Muscle layer of colon (tissue), 2 donors: Measurements from ENCODE around the gene GNAQ.

Experiments
- H3K27ac ChIP-seq: one replicate; pipeline ENCODE4 v1.7.0; 2013; ENCODE audit warnings: low read depth, mild to moderate bottlenecking, low read length, moderate library complexity
- H3K27me3 ChIP-seq, 2 donors: one replicate each; pipeline ENCODE4 v1.7.0; 2013; ENCODE audit warnings: low read length in 2 of 2, mild to moderate bottlenecking in 2 of 2; ENCODE audit not compliant: insufficient read depth in 2 of 2, control insufficient read depth in 1 of 2
- H3K36me3 ChIP-seq: one replicate; pipeline ENCODE4 v1.7.0; 2013; ENCODE audit warnings: mild to moderate bottlenecking, low read length; ENCODE audit not compliant: insufficient read depth
- H3K4me1 ChIP-seq: one replicate; pipeline ENCODE4 v1.7.0; 2013; ENCODE audit warnings: mild to moderate bottlenecking, low read length; ENCODE audit not compliant: insufficient read depth
- H3K4me3 ChIP-seq, 2 donors: one replicate each; pipeline ENCODE4 v1.7.0; 2013; ENCODE audit warnings: low read length in 2 of 2, low read depth in 1 of 2, mild to moderate bottlenecking in 1 of 2, moderate library complexity in 1 of 2
- H3K9ac ChIP-seq: one replicate; pipeline ENCODE4 v1.7.0; 2013; ENCODE audit warnings: low read length
- H3K9me3 ChIP-seq: one replicate; pipeline ENCODE4 v1.7.0; 2013; ENCODE audit warnings: mild to moderate bottlenecking, low read length
- donor health status: abdominal sarcoma.
- donor health status: Adenocarcinoma of cecum.

The GNAQ gene

DNA sequence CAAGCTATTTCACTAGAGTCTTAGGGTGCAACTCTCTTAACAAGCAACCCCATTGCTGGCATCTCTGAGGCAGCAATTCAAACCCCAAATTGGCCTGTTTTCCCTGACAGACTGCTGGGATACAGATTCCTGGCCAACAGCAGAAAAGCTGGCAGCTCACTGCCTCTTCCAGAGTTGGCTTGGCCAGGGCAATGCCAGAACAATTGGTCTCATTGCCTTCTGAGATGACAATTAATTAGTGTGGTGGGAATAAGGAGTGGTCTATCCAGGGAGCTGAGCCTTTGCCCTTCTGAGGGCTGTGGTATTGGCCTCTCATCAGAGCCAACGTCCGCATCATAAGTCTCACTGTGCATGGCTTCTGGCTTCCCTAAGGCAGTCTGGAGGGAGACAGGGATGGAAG lies 183.2 kb downstream of the GNAQ start:
- H3K36me3 ChIP-seq, result no peaks in the 10 kb centered on the region
- H3K27me3 ChIP-seq, result no peaks in the 10 kb centered on the region
- H3K27ac ChIP-seq, result no peak overlapping the region
- H3K4me1 ChIP-seq, result peaks cover 37% of the 10 kb centered on the region
- no peak overlapping the region for H3K4me3 ChIP-seq
- no peak overlapping the region for H3K9ac ChIP-seq
- no peaks in the 10 kb centered on the region for H3K9me3 ChIP-seq

DNA sequence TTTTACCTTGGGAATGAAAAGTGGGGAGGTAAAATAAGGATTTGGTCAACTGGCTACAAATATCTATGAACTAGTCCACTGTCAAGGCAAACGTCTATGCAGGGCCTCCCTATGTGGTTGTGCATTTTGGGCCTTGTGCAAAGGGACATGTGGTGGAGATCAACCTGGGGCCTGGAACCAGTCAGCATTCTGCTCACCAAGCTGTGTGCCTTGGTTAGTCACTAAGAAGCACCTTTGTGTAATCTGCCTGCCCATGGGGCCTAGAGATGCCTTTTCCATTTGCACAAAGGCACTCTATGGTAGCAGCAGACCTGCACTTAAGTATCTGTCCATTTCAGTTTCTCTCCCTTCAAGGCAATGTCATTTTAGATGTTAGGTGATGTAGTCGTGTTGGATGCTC lies 184.0 kb downstream of the GNAQ start:
- Histone ChIP-seq H3K9me3 (no peaks in the 10 kb centered on the region), H3K27me3 (no peaks in the 10 kb centered on the region), H3K4me1 (peaks cover 37% of the 10 kb centered on the region), H3K36me3 (no peaks in the 10 kb centered on the region), H3K9ac (no peak overlapping the region), H3K4me3 (no peak overlapping the region), H3K27ac (no peak overlapping the region)

DNA sequence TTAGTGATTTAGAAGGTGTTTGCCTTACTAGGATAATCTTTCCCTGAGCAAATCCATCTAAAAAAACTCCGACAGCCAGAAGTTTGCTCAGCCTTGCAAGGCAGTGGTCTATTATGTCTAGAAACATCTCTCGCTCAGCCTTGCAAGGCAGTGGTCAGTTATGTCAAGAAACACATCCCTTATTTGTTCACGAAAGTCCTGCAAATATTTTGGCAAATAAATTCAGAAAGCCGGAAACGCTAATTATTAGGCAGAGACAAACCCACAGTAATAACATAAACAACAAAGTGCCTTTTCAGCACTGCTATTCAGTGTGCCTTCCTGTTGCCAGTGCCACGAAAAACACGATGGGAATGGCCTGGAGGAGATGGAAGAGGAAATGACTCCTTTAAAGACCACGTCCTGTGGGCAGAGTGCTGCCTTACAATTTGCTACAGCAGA lies 184.5 kb downstream of the GNAQ start:
- Histone ChIP-seq H3K27ac (no peak overlapping the region), H3K36me3 (no peaks in the 10 kb centered on the region), H3K4me3 (no peak overlapping the region), H3K9ac (no peak overlapping the region), H3K4me1 (peaks cover 34% of the 10 kb centered on the region), H3K9me3 (no peaks in the 10 kb centered on the region), H3K27me3 (no peaks in the 10 kb centered on the region)

GRCh38 chr9:77844415-77844814 lies 187.2 kb downstream of the GNAQ start:
- Histone ChIP-seq H3K4me1 (peaks cover 42% of the 10 kb centered on the region), H3K27ac (no peak overlapping the region), H3K27me3 (no peaks in the 10 kb centered on the region), H3K9ac (no peak overlapping the region), H3K9me3 (no peaks in the 10 kb centered on the region), H3K36me3 (no peaks in the 10 kb centered on the region), H3K4me3 (no peak overlapping the region)

GRCh38 chr9:77843871-77844155 lies 187.8 kb downstream of the GNAQ start:
- H3K27me3 ChIP-seq, result no peaks in the 10 kb centered on the region
- H3K4me1 ChIP-seq, result peaks cover 41% of the 10 kb centered on the region
- no peaks in the 10 kb centered on the region for H3K36me3 ChIP-seq
- no peak overlapping the region for H3K27ac ChIP-seq
- no peak overlapping the region for H3K9ac ChIP-seq
- H3K4me3 ChIP-seq, result no peak overlapping the region
- no peaks in the 10 kb centered on the region for H3K9me3 ChIP-seq

DNA sequence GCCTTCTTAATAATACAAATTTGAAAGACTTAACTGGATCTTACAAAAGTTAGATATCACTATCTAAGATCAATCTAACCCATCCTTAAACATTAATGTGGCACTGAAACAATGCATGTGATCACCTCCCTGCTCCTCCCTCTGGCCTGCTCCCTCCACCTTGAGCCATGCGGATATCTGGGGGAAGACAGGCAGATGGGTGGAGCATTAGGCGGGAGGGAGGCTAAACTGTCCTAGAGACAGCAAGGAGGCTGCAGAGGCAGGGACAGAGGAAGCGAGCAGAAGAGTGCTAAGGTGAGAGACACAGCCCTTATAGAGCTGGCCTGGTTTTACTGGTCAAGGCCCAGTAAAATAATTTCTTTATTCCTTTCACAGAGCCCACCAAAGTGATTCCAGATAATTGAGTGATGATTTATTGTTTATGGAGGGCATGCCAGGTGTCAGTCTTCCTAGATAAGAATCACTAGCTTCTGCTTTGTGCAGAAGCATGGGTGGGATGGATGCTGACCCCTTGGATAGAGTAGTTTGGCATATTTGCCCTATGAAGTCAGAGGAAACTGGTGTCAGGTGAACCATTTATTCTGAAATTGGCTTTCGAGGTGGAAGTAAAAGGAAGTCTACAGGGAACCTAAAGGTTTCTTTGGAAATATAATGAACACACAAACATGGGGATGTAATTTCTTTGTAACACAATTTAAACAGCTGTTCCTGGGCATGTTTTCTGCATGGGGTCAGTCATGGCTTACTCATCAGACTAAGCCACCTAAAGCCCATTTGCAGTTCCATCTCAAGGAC lies 188.3 kb downstream of the GNAQ start:
- no peaks in the 10 kb centered on the region for H3K27me3 ChIP-seq
- H3K9ac ChIP-seq, result no peak overlapping the region
- H3K36me3 ChIP-seq, result no peaks in the 10 kb centered on the region
- no peak overlapping the region for H3K27ac ChIP-seq
- H3K9me3 ChIP-seq, result no peaks in the 10 kb centered on the region
- H3K4me1 ChIP-seq, result peaks cover 35% of the 10 kb centered on the region
- H3K4me3 ChIP-seq, result no peak overlapping the region

DNA sequence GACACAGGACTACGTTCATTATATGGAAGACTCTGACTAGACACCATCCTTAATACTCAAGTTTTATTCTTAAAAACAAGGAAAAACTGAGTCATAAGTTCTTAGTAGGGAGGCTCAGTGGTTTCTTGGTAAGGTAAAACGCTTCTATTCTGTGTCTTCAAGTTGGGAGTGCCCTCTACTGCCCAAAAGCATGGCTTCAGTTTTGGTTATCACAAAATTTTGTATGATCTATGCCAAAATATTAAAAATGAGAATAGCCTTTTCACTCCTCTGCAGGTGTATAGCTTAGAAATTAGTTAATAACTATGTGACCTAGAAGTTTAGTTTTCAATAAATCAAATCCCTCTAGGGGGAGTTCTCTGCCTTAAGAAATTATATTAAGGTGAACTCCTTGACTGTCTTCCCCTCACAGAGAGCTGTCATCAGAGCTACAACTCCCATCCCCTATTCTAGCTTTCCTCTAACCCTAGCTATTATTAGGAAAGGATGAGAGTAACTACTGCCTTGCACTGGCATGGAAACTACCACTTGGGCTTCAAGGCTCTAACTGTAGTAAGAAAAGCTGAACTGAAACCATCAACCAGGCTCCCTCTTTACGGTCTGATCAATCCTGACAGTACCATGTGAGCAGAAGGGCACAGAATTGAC lies 189.7 kb downstream of the GNAQ start:
- Histone ChIP-seq H3K9ac (no peak overlapping the region), H3K4me3 (no peak overlapping the region), H3K27ac (no peak overlapping the region), H3K4me1 (peaks cover 22% of the 10 kb centered on the region), H3K27me3 (no peaks in the 10 kb centered on the region), H3K36me3 (no peaks in the 10 kb centered on the region), H3K9me3 (no peaks in the 10 kb centered on the region)

- Histone ChIP-seq H3K9me3 (no peaks in the 10 kb centered on the region), H3K27ac (no peak overlapping the region), H3K4me1 (peaks cover 9% of the 10 kb centered on the region), H3K27me3 (no peaks in the 10 kb centered on the region), H3K9ac (no peak overlapping the region), H3K4me3 (no peak overlapping the region), H3K36me3 (no peaks in the 10 kb centered on the region)
These were observed 192.0 kb downstream of the GNAQ start for GRCh38 chr9:77839459-77840140.

DNA sequence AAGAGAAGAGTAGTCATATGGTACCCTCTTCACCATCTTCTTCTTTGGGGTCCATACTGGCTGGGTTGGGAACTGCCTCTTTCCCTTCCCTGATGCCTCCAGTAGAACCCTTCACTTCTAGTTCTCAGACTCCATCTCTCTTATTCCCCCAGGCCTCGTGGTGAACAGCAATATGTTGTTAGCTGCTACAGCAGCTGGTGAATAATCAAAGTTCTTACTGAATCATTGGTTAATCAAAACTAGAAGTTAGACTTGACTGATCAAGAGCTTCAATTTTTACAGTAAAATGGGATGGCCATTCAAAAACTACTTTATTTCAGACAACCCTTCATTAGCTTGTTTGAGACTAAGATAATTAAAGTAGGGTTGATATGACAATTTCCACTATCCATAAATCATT lies 192.6 kb downstream of the GNAQ start:
- H3K36me3 ChIP-seq, result no peaks in the 10 kb centered on the region
- H3K9ac ChIP-seq, result no peak overlapping the region
- H3K27me3 ChIP-seq, result no peaks in the 10 kb centered on the region
- no peaks in the 10 kb centered on the region for H3K9me3 ChIP-seq
- no peak overlapping the region for H3K4me3 ChIP-seq
- H3K4me1 ChIP-seq, result peaks cover 9% of the 10 kb centered on the region
- no peak overlapping the region for H3K27ac ChIP-seq

- Histone ChIP-seq H3K36me3 (no peaks in the 10 kb centered on the region), H3K4me3 (no peak overlapping the region), H3K9ac (no peak overlapping the region), H3K4me1 (peaks cover 21% of the 10 kb centered on the region), H3K27ac (no peak overlapping the region), H3K9me3 (no peaks in the 10 kb centered on the region), H3K27me3 (no peaks in the 10 kb centered on the region)
These were observed 196.6 kb downstream of the GNAQ start for GRCh38 chr9:77834898-77835488.

DNA sequence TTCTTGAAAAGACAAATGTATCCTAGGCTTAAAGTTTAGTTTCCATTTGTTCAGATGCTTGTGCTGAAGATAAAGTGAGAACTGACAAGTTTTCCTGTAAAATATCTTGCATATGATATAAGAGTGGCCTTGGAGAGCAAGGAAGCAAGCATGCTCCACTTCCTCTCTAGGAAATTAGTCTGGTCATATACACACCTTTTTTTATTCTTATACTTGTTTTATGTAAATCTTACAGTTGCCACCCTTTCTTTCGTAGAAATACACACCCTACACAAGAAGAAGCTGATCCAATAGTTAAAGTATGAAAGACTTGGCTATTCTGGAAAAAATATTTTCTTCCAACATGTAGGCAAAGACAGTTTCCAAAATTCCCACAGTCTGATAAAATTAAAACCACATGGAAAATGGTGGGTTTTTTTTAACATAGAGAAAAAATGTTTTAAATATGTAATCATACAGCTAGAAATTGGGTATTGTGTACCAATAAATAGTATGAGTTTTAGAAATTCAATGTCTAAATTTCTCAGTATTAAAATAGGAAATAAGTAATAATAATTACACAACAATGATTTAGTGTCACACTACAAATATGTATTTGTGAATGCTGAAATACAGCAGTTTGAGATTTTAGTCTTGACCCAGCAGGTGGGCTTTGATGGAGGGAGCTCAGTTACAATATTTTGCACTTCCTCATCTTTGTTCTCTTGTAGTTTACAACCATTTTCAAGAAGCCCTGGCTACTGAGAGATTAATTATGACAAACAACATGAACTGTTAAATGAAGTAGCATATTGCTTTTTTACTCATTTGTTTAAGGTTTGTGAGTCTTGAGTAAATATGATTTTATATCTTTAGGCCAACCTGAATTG lies 197.8 kb downstream of the GNAQ start:
- Histone ChIP-seq H3K27ac (no peak overlapping the region), H3K27me3 (no peaks in the 10 kb centered on the region), H3K4me1 (peaks cover 16% of the 10 kb centered on the region), H3K9ac (no peak overlapping the region), H3K9me3 (no peaks in the 10 kb centered on the region), H3K36me3 (no peaks in the 10 kb centered on the region), H3K4me3 (no peak overlapping the region)
